HG03025 (cell line): Measurements from ENCODE around the gene ELFN1.

Experiments
- ATAC-seq: cut with Tn5 transposase; IDR thresholded peaks from one replicate; pipeline ENCODE4 v1.9.1; 2021; ENCODE audit warnings: mild to moderate bottlenecking, moderate library complexity; ENCODE audit not compliant: unreplicated experiment, low FRiP score

ELFN1 gene

GRCh38 chr7:1641661-1642260, 28.3 kb upstream of the ELFN1 start:
- ATAC-seq: no peak

- no peak for ATAC-seq
These were observed 27.8 kb upstream of the ELFN1 start for GRCh38 chr7:1642291-1642731.

GRCh38 chr7:1643270-1644092, 26.6 kb upstream of the ELFN1 start:
- ATAC-seq: no peak

- no peak for ATAC-seq
These were observed 25.6 kb upstream of the ELFN1 start for GRCh38 chr7:1644341-1645070.

- ATAC-seq: no peak
These were observed 25.0 kb upstream of the ELFN1 start for GRCh38 chr7:1645071-1645409.

GRCh38 chr7:1645476-1645875, 24.6 kb upstream of the ELFN1 start:
- no peak for ATAC-seq

- ATAC-seq: no peak
These were observed 23.7 kb upstream of the ELFN1 start for GRCh38 chr7:1646391-1646790.

GRCh38 chr7:1646957-1647891, 22.9 kb upstream of the ELFN1 start:
- ATAC-seq: no peak

GRCh38 chr7:1647961-1648672, 22.0 kb upstream of the ELFN1 start:
- ATAC-seq: no peak

- ATAC-seq: no peak
These were observed 20.2 kb upstream of the ELFN1 start for GRCh38 chr7:1649751-1650326.

- no peak for ATAC-seq
These were observed 19.6 kb upstream of the ELFN1 start for GRCh38 chr7:1650363-1651030.

GRCh38 chr7:1651031-1651446, 19.0 kb upstream of the ELFN1 start:
- ATAC-seq: no peak

- ATAC-seq: no peak
These were observed 18.2 kb upstream of the ELFN1 start for GRCh38 chr7:1651891-1652290.

- no peak for ATAC-seq
These were observed 16.6 kb upstream of the ELFN1 start for GRCh38 chr7:1653500-1653899.

- no peak for ATAC-seq
These were observed 16.0 kb upstream of the ELFN1 start for GRCh38 chr7:1654111-1654510.

GRCh38 chr7:1654738-1655475, 15.2 kb upstream of the ELFN1 start:
- no peak for ATAC-seq

GRCh38 chr7:1659696-1660095, 10.4 kb upstream of the ELFN1 start:
- no peak for ATAC-seq

- ATAC-seq: no peak
These were observed 8.6 kb upstream of the ELFN1 start for GRCh38 chr7:1661461-1661860.
